Measurements from ENCODE around the gene PNPLA8. TPM values are rescaled to one million over a fixed set of nuclear protein-coding genes. Genes with fewer than 3 reads are reported as not detected.
"Not testable (repeated sequence)": the region's sequence is repeated elsewhere in the genome, so short reads cannot be mapped to it uniquely, and the experiment has no call there.

Gene PNPLA8
- total RNA-seq, 1 donor from 2014 or later, result 31.9 TPM

DNA sequence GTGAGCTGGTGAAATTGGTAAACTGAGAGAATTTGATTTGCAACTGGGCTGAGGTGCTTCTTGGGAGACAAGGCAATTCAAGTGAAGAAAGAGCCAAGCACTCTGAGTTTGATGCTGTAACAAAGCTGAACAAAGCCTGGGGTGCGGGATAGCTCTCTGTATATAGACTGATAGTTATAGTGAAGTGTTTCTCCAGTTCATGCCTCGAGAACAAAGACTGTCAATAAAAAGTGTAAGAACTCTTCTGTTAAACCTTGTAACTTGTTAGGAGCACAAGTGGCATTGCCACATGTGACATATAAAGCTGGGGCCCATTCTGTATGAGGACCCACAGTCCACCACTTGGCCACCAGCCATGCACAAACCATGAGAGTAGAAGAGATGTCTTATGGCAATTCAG lies 11.3 kb upstream of the PNPLA8 start:
- no peak for ATAC-seq
- no peak for DNase-seq
- intact Hi-C loops (cut with micrococcal nuclease), result no loop called here

DNA sequence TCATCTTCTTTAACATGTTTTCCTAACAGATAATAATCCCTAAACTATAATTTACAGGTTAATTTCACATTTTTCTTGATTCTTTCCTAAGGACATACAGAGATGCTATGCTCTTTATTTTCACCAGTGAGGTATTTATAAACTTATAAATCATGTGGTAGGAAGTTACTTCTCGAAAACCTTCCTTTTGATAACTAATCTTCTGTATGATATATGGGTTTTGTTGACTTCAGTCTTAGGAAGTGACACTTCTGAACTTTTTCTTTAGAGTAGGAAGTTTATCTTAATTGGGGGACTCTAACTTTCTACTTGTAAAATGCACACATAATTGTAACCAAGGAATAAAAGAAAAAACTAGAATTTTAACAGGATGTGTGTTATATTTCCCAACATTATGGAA lies 9.8 kb upstream of the PNPLA8 start:
- DNase-seq (no peak), ATAC-seq (no peak)
- intact Hi-C loops (cut with micrococcal nuclease), result no loop called here

DNA sequence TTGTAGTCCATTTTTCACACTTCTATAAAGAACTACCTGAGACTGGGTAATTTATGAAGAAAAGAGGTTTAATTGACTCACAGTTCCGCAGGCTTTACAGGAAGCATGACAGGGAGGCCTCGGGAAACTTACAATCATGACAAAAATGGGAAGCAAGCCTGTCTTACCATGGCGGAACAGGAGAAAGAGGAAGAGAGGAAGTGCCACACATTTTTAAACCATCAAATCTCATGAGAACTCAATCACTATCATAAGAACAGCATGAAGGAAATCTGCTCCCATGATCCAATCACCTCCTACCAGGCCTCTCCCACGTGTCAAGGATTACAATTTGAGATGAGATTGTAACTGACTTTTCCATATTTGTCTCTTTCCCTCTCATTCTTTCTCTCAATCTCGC lies 9.3 kb upstream of the PNPLA8 start:
- intact Hi-C loops (cut with micrococcal nuclease), result no loop called here
- DNase-seq, result no peak
- ATAC-seq, result no peak

DNA sequence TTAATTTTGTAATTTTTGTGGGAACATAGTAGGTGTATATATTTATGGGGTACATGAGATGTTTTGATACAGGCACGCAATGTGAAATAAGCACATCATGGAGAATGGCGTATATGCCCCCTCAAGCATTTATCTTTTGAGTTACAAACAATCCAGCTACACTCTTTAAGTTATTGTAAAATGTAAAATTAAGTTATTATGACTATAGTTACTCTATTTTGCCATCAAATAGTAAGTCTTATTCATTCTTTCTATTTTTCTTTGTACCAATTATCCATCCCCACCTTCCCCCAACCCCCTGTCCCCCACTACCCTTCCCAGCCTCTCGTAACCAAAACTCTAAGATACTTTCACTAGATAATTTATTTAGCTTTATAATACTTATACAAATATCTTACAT lies 7.8 kb upstream of the PNPLA8 start:
- intact Hi-C loops (cut with micrococcal nuclease), result no loop called here
- ATAC-seq (no peak), DNase-seq (no peak)

DNA sequence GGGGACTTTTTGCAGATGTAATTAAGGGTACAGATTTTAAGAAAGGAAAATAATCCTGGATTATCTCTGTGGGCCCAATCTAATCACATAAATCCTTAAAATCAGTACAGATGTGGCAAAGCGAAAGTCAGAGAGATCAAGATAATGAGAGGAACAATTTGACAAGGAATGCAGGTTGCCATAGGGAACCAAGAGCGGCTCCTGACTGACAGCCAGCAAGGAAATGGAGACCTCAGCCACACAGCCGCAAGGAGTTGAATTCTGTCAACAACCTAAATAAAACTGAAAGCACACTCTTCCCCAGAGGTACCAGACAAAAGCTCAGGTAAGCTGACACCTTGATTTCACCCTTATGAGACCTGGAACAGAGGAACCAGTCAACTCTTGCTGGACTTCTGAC lies 3.4 kb upstream of the PNPLA8 start:
- ATAC-seq (no peak), DNase-seq (no peak)
- intact Hi-C loops (cut with micrococcal nuclease), result no loop called here

DNA sequence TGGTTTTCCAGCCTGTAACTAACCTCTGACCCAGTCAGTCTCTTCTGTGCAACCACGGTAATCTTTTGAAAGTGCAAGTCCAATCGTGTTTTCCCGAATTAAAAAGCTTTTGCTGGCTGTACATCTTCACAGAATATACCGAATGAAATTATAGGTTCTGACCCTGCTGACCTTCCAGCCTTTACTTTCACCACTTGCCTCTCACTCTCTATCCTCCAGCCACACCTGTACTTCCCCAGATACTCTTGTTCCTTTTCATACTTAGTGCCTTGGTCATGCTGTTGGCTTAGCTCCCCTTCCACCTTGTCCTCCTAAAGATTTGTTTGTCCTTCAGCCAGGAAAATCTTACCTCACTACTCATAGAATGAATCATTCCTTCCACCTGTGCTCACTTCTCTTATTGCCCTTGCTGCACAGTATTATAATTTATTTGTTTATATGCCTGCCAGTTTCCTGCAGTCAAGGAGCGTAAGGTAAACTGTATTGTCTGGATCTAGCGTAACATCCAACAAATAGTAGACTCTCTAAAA lies 2.3 kb upstream of the PNPLA8 start:
- ATAC-seq, result no peak
- intact Hi-C loops (cut with micrococcal nuclease), result no loop called here
- DNase-seq, result no peak

DNA sequence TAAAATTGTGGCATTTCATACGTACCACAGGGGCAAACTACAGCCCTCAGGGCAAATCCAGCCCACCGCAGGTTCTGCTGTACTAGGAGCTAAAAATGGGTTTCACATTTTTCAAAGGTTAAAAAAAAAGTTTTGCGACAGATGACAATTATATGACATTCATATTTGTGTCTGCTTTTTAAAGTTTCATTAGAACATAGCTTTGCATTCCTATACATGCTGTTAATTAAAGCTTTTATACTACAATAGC lies 758 bp upstream of the PNPLA8 start:
- no peak for ATAC-seq

DNA sequence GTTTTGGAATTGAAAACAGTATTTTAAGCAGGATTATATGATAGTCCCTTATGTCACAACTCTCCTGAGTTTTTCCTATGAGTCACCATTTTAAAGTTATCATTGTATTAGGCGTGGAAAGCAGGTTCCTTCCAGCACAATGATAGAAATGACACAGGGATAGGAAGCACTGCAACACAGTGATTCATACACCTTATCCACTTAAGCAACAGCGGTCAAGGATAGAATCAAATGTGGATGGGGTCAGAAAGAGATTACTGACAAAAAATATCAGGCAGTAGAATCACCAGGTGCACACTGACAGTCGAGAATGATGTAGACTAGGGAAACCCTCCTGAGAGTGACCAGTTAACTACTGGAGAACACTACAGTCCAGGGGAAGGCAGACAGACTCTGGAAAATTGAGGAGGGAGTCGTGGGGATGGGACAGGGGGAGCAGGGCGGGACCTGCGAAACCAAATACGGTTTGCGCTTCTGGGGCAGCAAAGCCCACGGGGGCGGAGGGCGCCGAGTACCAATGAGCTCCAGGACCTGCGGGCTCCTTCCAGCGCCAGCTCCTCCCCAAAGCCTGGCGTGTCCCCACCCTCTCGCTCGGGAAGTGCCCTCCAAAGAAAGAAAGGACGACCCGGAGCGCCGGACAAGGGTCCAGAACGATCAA lies 479 bp downstream of the PNPLA8 start:
- intact Hi-C loops (cut with micrococcal nuclease), result no loop called here
- peak; percentile 82 for ATAC-seq

More for the DNA sequence above, 758 bp upstream of the PNPLA8 start:
- DNase-seq, result no peak
- intact Hi-C loops (cut with micrococcal nuclease), result no loop called here

DNA sequence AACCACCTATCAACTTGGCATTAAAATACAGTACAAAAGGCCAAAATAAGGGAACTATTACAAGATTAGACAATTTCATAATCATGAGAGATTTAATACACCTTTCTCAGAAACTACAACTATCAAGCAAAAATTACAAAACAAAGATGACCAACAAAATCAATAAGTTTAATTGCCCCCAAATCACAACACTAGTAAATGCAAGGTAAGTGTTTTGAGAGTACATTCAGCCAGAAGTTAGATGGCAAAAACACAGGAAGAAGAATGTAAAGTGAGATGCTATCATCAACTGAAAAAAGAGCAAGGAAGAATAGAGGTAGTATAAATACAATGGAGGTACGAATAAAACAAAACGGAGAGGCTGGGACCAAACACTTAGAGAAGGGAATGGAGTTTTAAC lies 3.2 kb downstream of the PNPLA8 start:
- intact Hi-C loops (cut with micrococcal nuclease), result no loop called here
- ATAC-seq (no peak), DNase-seq (no peak)

More for the DNA sequence above, 479 bp downstream of the PNPLA8 start:
- DNase-seq, result peak; percentile 91

DNA sequence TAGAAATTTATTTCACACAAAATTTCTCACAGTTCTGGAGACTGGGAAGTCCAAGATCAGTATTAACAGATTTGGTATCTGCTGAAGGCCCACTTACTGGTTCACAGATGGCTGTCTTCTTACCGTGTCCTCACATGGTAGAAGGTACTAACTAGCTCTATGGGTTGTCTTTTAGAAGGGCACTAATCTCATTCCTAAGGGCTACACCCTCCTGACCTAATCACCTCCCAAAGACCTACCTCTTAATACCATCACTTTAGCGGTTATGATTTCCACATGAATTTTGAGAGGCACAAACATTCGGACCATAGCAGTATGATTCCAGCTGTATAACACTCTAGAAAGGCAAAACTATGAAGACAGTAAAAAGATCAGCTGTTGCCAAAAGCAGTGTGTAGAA lies 8.0 kb downstream of the PNPLA8 start:
- no peak for DNase-seq
- intact Hi-C loops (cut with micrococcal nuclease), result no loop called here
- no peak for ATAC-seq

DNA sequence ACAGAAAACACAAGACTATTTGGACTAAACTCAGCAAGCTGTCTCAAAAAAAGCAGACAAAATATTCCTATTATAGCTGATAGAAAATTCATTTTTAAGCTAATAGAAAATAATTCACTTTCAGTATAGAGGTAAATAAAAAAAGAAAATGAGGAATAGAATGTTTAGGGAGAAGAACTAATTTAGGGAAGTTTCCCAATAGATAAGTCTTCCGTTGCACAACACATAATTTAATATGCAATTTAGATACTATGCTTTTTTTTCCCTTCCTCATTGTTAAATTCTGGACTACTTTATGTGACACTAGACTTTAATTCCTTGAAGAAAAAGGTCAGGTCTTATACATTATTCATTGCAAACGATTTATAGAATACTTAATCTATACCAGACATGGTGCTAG lies 10.3 kb downstream of the PNPLA8 start:
- ATAC-seq (no peak), DNase-seq (no peak)
- intact Hi-C loops (cut with micrococcal nuclease), result no loop called here

DNA sequence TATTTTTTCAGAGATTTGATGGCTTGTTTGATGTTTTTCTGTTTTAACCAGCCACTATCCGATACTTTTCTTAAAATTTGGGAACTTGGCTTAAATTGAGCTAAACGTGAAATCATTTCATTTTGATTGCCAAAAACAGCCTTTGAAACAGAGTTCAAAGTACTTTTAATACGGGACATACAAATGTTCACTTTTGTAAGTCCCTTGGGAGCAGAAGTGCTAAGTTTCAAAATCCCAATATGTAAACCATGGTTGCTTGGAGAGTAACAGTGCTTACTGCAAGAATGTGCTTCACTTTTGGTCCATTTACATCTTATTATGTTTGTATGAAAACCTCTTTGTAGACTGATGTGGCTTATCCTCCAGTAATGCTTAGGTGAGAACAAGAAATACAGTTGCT lies 10.9 kb downstream of the PNPLA8 start:
- DNase-seq, result no peak
- intact Hi-C loops (cut with micrococcal nuclease), result no loop called here
- no peak for ATAC-seq

DNA sequence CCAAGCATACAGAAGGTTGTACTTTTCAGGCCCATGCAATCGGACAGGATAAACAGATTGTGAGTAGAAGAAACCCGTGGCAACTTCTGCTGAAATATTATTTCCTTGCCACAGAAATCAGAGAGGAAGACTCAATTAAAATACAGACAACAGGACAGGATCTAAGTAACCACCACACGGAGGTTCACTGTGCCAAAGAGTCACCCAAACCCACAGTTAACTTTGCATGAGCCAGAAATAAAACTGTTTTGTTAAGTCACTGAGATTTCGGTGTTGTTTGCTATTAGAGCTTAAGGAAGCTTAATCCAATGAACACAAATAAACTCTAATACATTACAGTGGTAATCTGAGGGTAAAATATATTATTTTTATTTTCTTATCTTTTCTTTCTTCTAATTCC lies 14.0 kb downstream of the PNPLA8 start:
- ATAC-seq (no peak), DNase-seq (no peak)
- intact Hi-C loops (cut with micrococcal nuclease), result no loop called here

DNA sequence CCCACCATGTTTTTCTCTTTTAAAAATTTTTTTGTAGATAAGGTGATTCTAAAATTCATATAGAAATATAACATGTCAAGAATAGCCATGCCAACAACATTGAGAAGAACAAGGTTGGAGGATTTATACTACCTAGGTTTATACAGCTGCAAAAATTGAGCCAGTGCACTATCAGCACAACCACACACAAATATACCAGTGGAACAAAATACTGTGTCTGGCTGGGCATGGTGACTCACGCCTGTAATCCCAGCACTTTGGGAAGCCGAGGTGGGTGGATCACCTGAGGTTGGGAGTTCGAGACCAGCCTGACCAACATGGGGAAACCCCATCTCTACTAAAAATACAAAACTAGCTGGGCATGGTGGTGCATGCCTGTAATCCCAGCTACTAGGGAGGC lies 21.4 kb downstream of the PNPLA8 start:
- ATAC-seq; DNase-seq; intact Hi-C loops (cut with micrococcal nuclease): not testable (repeated sequence)

DNA sequence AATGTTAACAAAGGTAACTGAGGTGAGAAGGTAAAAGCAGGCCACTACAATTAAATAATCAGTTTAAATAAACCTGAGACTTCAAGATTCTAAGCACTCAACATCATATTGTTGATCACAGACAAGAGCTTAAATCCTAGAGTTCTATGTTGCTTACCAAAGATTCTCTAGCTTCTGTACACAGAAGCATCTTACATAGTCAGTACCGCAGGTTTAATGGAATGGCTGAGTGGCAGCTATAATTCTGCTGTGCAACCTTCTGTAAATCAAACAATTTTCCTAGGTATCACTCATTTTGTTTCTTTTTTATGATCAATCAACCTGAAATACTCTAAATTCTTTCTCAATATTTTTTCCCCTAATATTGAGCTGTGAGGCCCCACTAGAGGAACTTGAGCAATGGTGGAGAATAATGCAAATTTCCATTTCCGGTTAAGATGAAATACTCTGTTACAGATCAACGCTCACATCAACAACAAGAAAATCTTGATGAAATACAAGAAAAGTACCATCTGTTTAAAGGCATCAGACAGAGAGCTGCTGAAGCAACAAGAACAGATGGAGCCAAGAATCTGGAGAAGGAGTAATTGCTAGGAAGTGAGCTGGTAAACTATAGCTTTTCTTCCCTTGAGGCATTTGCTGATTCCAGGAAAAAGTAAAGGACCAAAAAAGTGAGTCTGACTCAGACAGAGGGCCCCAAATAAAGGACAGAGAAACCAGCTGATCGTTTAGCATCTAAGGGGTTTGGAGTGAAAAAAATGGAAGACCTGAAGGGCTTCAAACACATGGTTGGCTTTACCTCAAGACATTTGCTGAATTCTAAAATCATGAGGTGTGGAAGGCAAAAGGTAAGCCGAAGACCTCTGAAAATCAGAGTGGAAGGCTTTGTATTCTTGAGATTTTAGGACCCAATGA lies 22.6 kb downstream of the PNPLA8 start:
- intact Hi-C loops (cut with micrococcal nuclease), result no loop called here
- no peak for DNase-seq
- ATAC-seq, result peak; percentile 55

DNA sequence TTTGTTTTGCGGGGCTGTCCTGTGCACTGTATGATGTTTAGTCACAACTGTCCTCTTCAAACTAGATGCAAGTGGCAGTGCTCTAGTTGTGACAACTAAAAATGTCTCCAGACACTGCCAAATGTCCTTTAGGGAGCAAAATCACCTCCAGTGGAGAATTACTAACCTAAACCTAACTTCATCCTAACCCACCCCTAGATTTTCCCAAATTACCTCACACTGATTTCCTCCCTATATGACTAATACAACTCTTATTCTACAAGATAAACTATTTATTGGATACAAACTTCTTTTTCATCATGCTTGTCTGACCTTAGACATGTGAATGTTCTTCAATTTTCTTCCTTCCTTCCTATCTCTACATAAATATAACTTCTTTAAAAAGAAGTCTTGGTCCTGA lies 26.4 kb downstream of the PNPLA8 start:
- intact Hi-C loops (cut with micrococcal nuclease), result loop anchor here (5.0 kb wide), 1 partner anchor 317 kb away; no protein-coding TSS in a partner anchor
- ATAC-seq (no peak), DNase-seq (no peak)

DNA sequence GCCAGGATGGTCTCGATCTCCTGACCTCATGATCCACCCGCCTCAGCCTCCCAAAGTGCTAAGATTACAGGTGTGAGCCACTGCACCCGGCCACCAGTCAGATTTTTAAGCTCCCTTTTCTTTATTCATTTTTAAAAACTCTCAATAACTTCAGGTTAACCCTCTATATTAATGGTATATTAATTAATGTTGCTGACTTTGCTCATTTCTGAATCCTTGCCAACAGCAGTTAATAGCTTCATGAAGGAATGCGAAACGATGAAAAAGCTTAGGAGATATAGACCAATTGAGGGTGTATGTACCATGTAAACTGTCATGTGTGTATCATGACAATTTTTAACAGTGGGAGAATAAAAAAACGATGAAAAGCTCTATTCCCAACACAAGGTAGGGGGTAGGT lies 27.5 kb downstream of the PNPLA8 start:
- DNase-seq (no peak), ATAC-seq (no peak)
- intact Hi-C loops (cut with micrococcal nuclease), result loop anchor here (5.0 kb wide), 1 partner anchor 316 kb away; no protein-coding TSS in a partner anchor

DNA sequence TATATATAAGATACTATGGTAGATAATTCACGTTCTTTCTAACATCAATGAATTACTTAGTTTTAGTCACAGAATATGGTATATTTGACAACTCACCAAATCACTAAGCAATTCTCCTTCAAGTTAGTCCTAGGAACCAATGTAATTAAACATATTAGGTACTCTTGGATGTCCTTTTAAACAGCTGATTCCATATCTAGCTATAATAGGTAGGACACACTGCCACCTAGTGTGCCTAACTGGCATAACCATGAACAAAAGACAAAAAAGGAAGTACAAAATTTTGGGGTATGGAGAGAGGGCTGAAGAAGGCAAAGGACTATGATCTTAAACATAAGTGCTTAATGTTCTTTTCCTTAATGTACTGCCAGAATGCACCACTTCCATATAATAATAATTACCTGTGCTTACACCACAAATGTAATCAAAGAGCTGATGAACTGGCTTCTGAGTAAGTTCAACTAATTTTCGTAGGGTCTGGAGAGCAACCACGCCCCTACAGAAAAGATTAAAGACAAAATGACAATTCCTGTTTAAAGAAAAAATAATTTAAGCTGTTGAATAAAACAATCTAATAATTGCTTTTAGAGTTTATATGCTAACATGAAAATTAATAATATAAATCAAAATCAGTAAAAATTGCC lies 28.7 kb downstream of the PNPLA8 start:
- ATAC-seq (no peak), DNase-seq (no peak)
- intact Hi-C loops (cut with micrococcal nuclease), result loop anchor here (5.0 kb wide), 1 partner anchor 315 kb away; no protein-coding TSS in a partner anchor

DNA sequence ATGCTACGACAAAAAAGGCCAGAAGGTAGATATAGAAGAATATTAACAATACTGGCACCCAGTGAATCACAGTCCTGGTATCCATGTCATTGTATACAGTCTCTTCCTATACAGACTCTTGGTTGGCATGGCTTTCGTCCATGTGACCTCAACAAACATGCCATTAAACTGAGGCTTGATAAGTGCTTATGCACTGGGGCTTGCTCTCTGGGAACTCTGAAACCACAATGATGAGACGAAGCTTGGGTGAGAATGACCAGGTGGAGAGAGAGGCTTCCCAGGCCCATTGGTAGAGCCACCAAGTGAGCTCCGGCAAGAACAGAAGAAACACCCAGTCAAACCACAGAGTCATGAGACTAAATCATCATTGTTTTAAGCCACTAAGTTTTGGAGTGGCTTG lies 33.2 kb downstream of the PNPLA8 start:
- no peak for DNase-seq
- intact Hi-C loops (cut with micrococcal nuclease), result no loop called here
- ATAC-seq, result no peak
